CD4-positive, CD25-positive, alpha-beta regulatory T cell (primary cell): ENCODE measurements around the gene C14orf119. TPM values are rescaled to one million over a fixed set of nuclear protein-coding genes. Genes with fewer than 3 reads are reported as not detected.

Source experiments
- ATAC-seq, 2 donors: fragments of 150-1000 bp; cut with Tn5 transposase; one replicate each; pipeline ENCODE4 v1.10.0; 2021; ENCODE audit warnings: low read depth in 2 of 2, moderate number of reproducible peaks in 2 of 2, moderate library complexity in 1 of 2
- DNase-seq, 3 donors: peaks; one replicate each; pipeline versions ENCODE4 v3.0.0 to v3.0.0-alpha.2; 2012 to 2022; ENCODE audit warnings: mixed read lengths in 1 of 3
- H3K27ac ChIP-seq: one replicate; pipeline ENCODE4 v1.7.0; 2013; ENCODE audit warnings: mild to moderate bottlenecking, low read length; ENCODE audit not compliant: insufficient read depth, poor library complexity, severe bottlenecking
- H3K27me3 ChIP-seq: one replicate; pipeline ENCODE4 v1.7.0; 2013; ENCODE audit warnings: low read length; ENCODE audit not compliant: control insufficient read depth, insufficient read depth
- H3K36me3 ChIP-seq: one replicate; pipeline ENCODE4 v1.7.0; 2013; ENCODE audit warnings: mild to moderate bottlenecking, low read length, moderate library complexity; ENCODE audit not compliant: control insufficient read depth, insufficient read depth
- H3K4me1 ChIP-seq: 2 replicates; pipeline ENCODE4 v1.7.0; 2013; ENCODE audit warnings: mild to moderate bottlenecking, low read length; ENCODE audit not compliant: insufficient read depth, control insufficient read depth, poor library complexity, severe bottlenecking
- H3K4me3 ChIP-seq: one replicate; pipeline ENCODE4 v1.7.0; 2013; ENCODE audit warnings: low read depth, mild to moderate bottlenecking, low read length, moderate library complexity
- H3K9me3 ChIP-seq, 2 experiments: 1 replicate in 1 of 2; 2 replicates in 1 of 2; pipeline ENCODE4 v1.7.0; 2013; ENCODE audit warnings: low read length in 2 of 2, mild to moderate bottlenecking in 1 of 2, moderate library complexity in 1 of 2; ENCODE audit not compliant: control insufficient read depth in 2 of 2
- H3K27ac Mint-ChIP-seq, 3 donors: one replicate each; pipeline ENCODE4 v1.8.0; 2020 to 2022; ENCODE audit warnings: mild to moderate bottlenecking in 3 of 3, mixed read lengths in 3 of 3, moderate library complexity in 2 of 3
- H3K27me3 Mint-ChIP-seq: one replicate; pipeline ENCODE4 v1.8.0; 2022; ENCODE audit warnings: mild to moderate bottlenecking, mixed read lengths
- H3K36me3 Mint-ChIP-seq: one replicate; pipeline ENCODE4 v1.8.0; 2020; ENCODE audit warnings: mixed read lengths
- H3K4me1 Mint-ChIP-seq, 4 donors: one replicate each; pipeline ENCODE4 v1.8.0; 2020 to 2022; ENCODE audit warnings: mixed read lengths in 4 of 4, mild to moderate bottlenecking in 1 of 4
- H3K4me3 Mint-ChIP-seq, 4 donors: one replicate each; pipeline ENCODE4 v1.8.0; 2020 to 2022; ENCODE audit warnings: mild to moderate bottlenecking in 4 of 4, mixed read lengths in 4 of 4, moderate library complexity in 3 of 4
- H3K9me3 Mint-ChIP-seq, 7 donors: one replicate each; pipeline ENCODE4 v1.8.0; 2020 to 2022; ENCODE audit warnings: mixed read lengths in 7 of 7, mild to moderate bottlenecking in 3 of 7, moderate library complexity in 2 of 7
- polyA plus RNA-seq, 4 donors: library from polyadenylated mRNA; unstranded; fragments of 300-500 nt; fragmentation: Illumina TruSeq; gene quantifications; one replicate each; pipeline ENCODE4 v1.2.3, GENCODE V29; 2021
- total RNA-seq: library from RNA; stranded (reverse); gene quantifications from one replicate; pipeline ENCODE4 v1.2.3, GENCODE V29; 2022

The C14orf119 gene
- total and polyA plus RNA-seq, 5 donors from 2014 or later, result 13.6 to 187 (median 147) TPM

DNA sequence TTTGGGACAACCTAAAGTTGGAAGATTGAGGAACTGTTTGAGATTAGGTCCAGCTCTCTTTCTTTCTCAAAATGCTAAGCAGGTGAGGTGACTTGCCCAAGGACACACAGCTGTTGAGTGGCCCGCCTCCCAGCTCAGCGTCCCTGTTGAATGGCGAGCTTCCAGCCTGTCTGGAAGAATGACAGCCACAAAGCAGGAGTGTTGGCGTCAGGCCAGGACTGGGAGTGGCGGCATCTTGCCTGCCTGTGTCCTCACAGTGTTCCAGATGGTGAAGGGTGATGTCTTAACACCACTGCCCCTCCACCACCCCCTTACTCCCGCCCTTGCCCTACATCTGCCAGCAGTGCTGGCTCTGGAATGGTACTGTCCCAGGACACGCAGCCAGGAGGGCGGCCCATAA lies 28.1 kb downstream of the C14orf119 start:
- peaks cover 0 to 39% (median 25%) of the 10 kb centered on the region in 4 donors for H3K4me1 Mint-ChIP-seq

DNA sequence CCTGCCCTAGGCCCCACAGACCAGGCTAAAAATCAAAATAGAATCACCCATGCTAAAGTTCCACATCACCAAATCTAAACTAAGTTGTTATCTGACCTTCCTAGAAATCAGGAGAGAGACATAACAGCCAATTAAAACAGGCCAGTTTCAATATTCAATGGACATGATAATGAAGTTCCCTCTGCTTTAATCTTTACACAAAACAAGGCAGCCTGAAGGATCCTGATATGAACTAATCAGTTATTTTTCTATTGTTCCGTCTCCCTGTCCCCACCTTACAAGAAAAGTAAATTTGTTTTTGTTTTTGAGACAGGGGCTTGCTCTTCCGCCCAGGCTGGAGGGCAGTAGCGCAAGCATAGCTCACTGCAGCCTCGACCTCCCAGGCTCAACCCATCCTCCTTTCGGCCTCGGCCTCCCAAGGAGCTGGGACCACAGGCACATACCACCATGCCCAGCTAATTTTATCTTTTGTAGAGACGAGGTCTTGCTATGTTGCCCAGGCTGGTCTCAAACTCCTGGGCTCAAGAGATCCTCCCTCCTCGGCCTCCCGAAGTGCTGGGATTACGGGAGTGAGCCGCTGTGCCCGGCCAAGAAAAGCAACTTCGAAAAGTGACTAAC lies 29.1 kb downstream of the C14orf119 start:
- ATAC-seq (no peak), DNase-seq (no peak)
- no peaks in the 10 kb centered on the region for H3K27me3 Mint-ChIP-seq
- H3K36me3 Mint-ChIP-seq, result no peaks in the 10 kb centered on the region
- Histone ChIP-seq H3K9me3 (no peaks in the 10 kb centered on the region), H3K4me3 (no peak overlapping the region), H3K27ac (no peak overlapping the region), H3K27me3 (no peaks in the 10 kb centered on the region), H3K4me1 (peaks cover 22% of the 10 kb centered on the region), H3K36me3 (no peaks in the 10 kb centered on the region)
- no peak overlapping the region for H3K4me3 Mint-ChIP-seq
- no peaks in the 10 kb centered on the region for H3K9me3 Mint-ChIP-seq
- no peak overlapping the region for H3K27ac Mint-ChIP-seq
- peaks cover 0 to 31% (median 22%) of the 10 kb centered on the region in 4 donors for H3K4me1 Mint-ChIP-seq

More for the DNA sequence above, 28.1 kb downstream of the C14orf119 start:
- Histone ChIP-seq H3K4me1 (peaks cover 30% of the 10 kb centered on the region), H3K36me3 (no peaks in the 10 kb centered on the region), H3K4me3 (no peak overlapping the region), H3K27ac (no peak overlapping the region), H3K9me3 (no peaks in the 10 kb centered on the region), H3K27me3 (no peaks in the 10 kb centered on the region)
- DNase-seq, result no peak
- peaks cover 4% of the 10 kb centered on the region for H3K27me3 Mint-ChIP-seq
- no peaks in the 10 kb centered on the region for H3K36me3 Mint-ChIP-seq
- peak overlapping the region in 1 of 3 donors; percentile 71 for H3K27ac Mint-ChIP-seq
- no peaks in the 10 kb centered on the region for H3K9me3 Mint-ChIP-seq
- no peak for ATAC-seq
- H3K4me3 Mint-ChIP-seq, result no peak overlapping the region

GRCh38 chr14:23125011-23125410 lies 29.7 kb downstream of the C14orf119 start:
- ATAC-seq, result no peak
- no peak overlapping the region for H3K4me3 Mint-ChIP-seq
- H3K36me3 ChIP-seq, result no peaks in the 10 kb centered on the region
- no peaks in the 10 kb centered on the region for H3K27me3 ChIP-seq
- no peak overlapping the region for H3K27ac ChIP-seq
- H3K4me1 ChIP-seq, result peaks cover 17% of the 10 kb centered on the region
- H3K27ac Mint-ChIP-seq, result peak overlapping the region in 1 of 3 donors; percentile 28
- no peaks in the 10 kb centered on the region for H3K36me3 Mint-ChIP-seq
- no peaks in the 10 kb centered on the region for H3K27me3 Mint-ChIP-seq
- no peak overlapping the region for H3K4me3 ChIP-seq
- peaks cover 0 to 26% (median 18%) of the 10 kb centered on the region in 4 donors for H3K4me1 Mint-ChIP-seq
- no peaks in the 10 kb centered on the region for H3K9me3 ChIP-seq
- no peak for DNase-seq
- no peaks in the 10 kb centered on the region for H3K9me3 Mint-ChIP-seq

- H3K27ac Mint-ChIP-seq, result no peak overlapping the region
- H3K4me1 Mint-ChIP-seq, result peaks cover 0 to 16% (median 9%) of the 10 kb centered on the region in 4 donors
- no peaks in the 10 kb centered on the region for H3K36me3 ChIP-seq
Observed at GRCh38 chr14:23125933-23126524, 30.7 kb downstream of the C14orf119 start.

GRCh38 chr14:23126548-23127278 lies 31.4 kb downstream of the C14orf119 start:
- no peak overlapping the region for H3K27ac Mint-ChIP-seq
- no peaks in the 10 kb centered on the region for H3K36me3 Mint-ChIP-seq

More at GRCh38 chr14:23125933-23126524, 30.7 kb downstream of the C14orf119 start:
- H3K27me3 Mint-ChIP-seq, result peaks cover 8% of the 10 kb centered on the region
- H3K4me1 ChIP-seq, result peaks cover 7% of the 10 kb centered on the region
- no peak for ATAC-seq
- H3K4me3 Mint-ChIP-seq, result no peak overlapping the region
- no peak overlapping the region for H3K27ac ChIP-seq
- peaks cover 2% of the 10 kb centered on the region for H3K27me3 ChIP-seq
- no peaks in the 10 kb centered on the region for H3K9me3 Mint-ChIP-seq
- no peak overlapping the region for H3K4me3 ChIP-seq
- no peak for DNase-seq
- H3K9me3 ChIP-seq, result no peaks in the 10 kb centered on the region
- H3K36me3 Mint-ChIP-seq, result no peaks in the 10 kb centered on the region

GRCh38 chr14:23127861-23128260 lies 32.6 kb downstream of the C14orf119 start:
- Histone ChIP-seq H3K4me1 (no peaks in the 10 kb centered on the region), H3K27me3 (peaks cover 2% of the 10 kb centered on the region), H3K36me3 (no peaks in the 10 kb centered on the region), H3K4me3 (no peak overlapping the region), H3K9me3 (no peaks in the 10 kb centered on the region), H3K27ac (no peak overlapping the region)
- DNase-seq (no peak), ATAC-seq (no peak)
- Mint-ChIP-seq H3K4me3 (no peak overlapping the region), H3K9me3 (no peaks in the 10 kb centered on the region), H3K36me3 (no peaks in the 10 kb centered on the region), H3K27me3 (peaks cover 12% of the 10 kb centered on the region), H3K27ac (no peak overlapping the region), H3K4me1 (peaks cover 0 to 7% (median 3%) of the 10 kb centered on the region in 4 donors)

More at GRCh38 chr14:23126548-23127278, 31.4 kb downstream of the C14orf119 start:
- Mint-ChIP-seq H3K9me3 (no peaks in the 10 kb centered on the region), H3K27me3 (peaks cover 12% of the 10 kb centered on the region), H3K4me1 (peaks cover 0 to 9% (median 4%) of the 10 kb centered on the region in 4 donors), H3K4me3 (no peak overlapping the region)
- Histone ChIP-seq H3K4me3 (no peak overlapping the region), H3K27ac (no peak overlapping the region), H3K27me3 (peaks cover 2% of the 10 kb centered on the region), H3K36me3 (no peaks in the 10 kb centered on the region), H3K4me1 (no peaks in the 10 kb centered on the region), H3K9me3 (no peaks in the 10 kb centered on the region)
- DNase-seq (no peak), ATAC-seq (no peak)

DNA sequence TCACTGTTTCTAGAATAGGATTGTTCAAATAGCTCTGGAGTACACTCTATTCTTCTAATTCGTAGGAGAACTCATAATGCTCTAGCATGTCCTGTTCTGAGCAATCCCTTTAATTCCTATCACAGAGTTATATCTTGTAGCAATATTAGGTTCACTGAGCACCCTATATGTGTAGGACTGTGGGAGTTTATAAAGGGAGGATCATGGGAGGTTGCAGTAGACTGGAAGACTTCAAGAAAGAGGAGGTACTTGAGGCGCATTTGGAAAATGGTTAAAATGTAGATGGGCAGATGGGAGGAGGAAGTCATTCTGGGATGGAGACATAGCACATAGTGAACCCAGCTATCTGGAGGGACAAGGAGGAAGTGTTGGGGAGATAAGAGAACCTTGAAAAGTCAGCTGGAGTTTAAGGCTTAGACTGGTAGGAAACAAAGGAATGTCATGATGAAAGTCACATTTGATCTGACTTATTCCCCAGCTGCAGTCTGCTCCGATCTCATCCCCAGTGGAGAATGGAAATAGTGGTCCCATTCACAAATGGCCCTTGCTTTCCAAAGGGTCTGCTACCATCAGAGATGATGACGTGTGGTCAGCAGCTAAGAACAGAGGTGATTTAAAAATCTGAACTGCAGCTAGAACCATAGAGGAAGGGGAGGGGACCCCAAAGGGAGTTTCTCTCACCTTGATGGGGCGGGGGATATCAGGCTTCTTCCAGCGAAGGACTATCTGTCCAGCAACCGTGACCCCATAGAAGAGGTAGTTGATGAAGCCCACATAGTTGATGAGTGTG lies 33.9 kb downstream of the C14orf119 start:
- H3K36me3 Mint-ChIP-seq, result no peaks in the 10 kb centered on the region
- H3K27me3 Mint-ChIP-seq, result peaks cover 12% of the 10 kb centered on the region
- no peak overlapping the region for H3K27ac ChIP-seq
- no peaks in the 10 kb centered on the region for H3K9me3 ChIP-seq
- no peak overlapping the region for H3K4me3 Mint-ChIP-seq
- no peaks in the 10 kb centered on the region for H3K4me1 ChIP-seq
- H3K4me3 ChIP-seq, result no peak overlapping the region
- peaks cover 2% of the 10 kb centered on the region for H3K27me3 ChIP-seq
- H3K4me1 Mint-ChIP-seq, result peaks cover 0 to 7% (median 3%) of the 10 kb centered on the region in 4 donors
- no peaks in the 10 kb centered on the region for H3K9me3 Mint-ChIP-seq
- ATAC-seq (no peak), DNase-seq (no peak)
- H3K36me3 ChIP-seq, result no peaks in the 10 kb centered on the region
- H3K27ac Mint-ChIP-seq, result peak overlapping the region in 1 of 3 donors; percentile 22
